ENCODE results near the gene RGP1.

RGP1 gene

GRCh38 chr9:35791297-35791921, 42.3 kb downstream of the RGP1 start, which contains the start of gene NPR2:
Gene NPR2, plus strand, starts transcription at chr9:35791591. Its CDS starts 818 bp downstream, at chr9:35792409.
- no peak for DNase-seq
- no peaks in the 10 kb centered on the region for H3K9me2 ChIP-seq (replicated peaks; ENCODE audit: insufficient read depth, low read length)
- H4K20me1 ChIP-seq (ENCODE audit: insufficient read depth, low read length), result no peaks in the 10 kb centered on the region
- no peak for TF ChIP-seq EZH2phosphoT487 (IDR thresholded peaks at IDR 0.05; ENCODE audit: low read length)
- no peak for TF ChIP-seq CTCF (IDR thresholded peaks at IDR 0.05; ENCODE audit: low read length)
- no peak for TF ChIP-seq EZH2 (optimal IDR thresholded peaks at IDR 0.05; ENCODE audit: low read depth, low read length)
- H2AFZ ChIP-seq (ENCODE audit: low read length), result no peak within 1 kb of the TSS
- H3K4me2 ChIP-seq (ENCODE audit: low read depth, low read length), result no peak within 1 kb of the TSS
- H3K79me2 ChIP-seq (ENCODE audit: low read length), result no peaks in the 10 kb centered on the region
- H3K4me3 ChIP-seq (ENCODE audit: low read length), result no peak within 1 kb of the TSS
- no peak within 1 kb of the TSS for H3K27ac ChIP-seq (ENCODE audit: low read length)
- H3K27me3 ChIP-seq (replicated peaks; ENCODE audit: insufficient read depth, low read length), result peaks cover 2% of the 10 kb centered on the region; the same call in 1 of the 2 replicates
- peaks cover 12% of the 10 kb centered on the region for H3F3A ChIP-seq (ENCODE audit: insufficient read depth, low read length)
- H3K4me1 ChIP-seq (ENCODE audit: low read length), result peaks cover 11% of the 10 kb centered on the region
- no peak within 1 kb of the TSS for H3K9ac ChIP-seq (ENCODE audit: low read length)
- H3K36me3 ChIP-seq (replicated peaks; ENCODE audit: insufficient read depth, low read length), result no peaks in the 10 kb centered on the region
- H3K9me3 ChIP-seq (replicated peaks; ENCODE audit: insufficient read depth, low read length), result no peaks in the 10 kb centered on the region

- H3K9me3 ChIP-seq (replicated peaks; ENCODE audit: insufficient read depth, low read length), result no peaks in the 10 kb centered on the region
- no peaks in the 10 kb centered on the region for H3K36me3 ChIP-seq (replicated peaks; ENCODE audit: insufficient read depth, low read length)
- peaks cover 15% of the 10 kb centered on the region for H3K4me1 ChIP-seq (ENCODE audit: low read length)
- H3K27ac ChIP-seq (ENCODE audit: low read length), result no peak overlapping the region
- H3K9ac ChIP-seq (ENCODE audit: low read length), result no peak overlapping the region
- TF ChIP-seq CTCF (IDR thresholded peaks at IDR 0.05; ENCODE audit: low read length), result no peak
- TF ChIP-seq EZH2phosphoT487 (IDR thresholded peaks at IDR 0.05; ENCODE audit: low read length), result no peak
- TF ChIP-seq EZH2 (optimal IDR thresholded peaks at IDR 0.05; ENCODE audit: low read depth, low read length), result no peak
- no peaks in the 10 kb centered on the region for H3K9me2 ChIP-seq (replicated peaks; ENCODE audit: insufficient read depth, low read length)
- H4K20me1 ChIP-seq (ENCODE audit: insufficient read depth, low read length), result no peaks in the 10 kb centered on the region
- peaks cover 5% of the 10 kb centered on the region; the same call in 1 of the 2 replicates for H3K27me3 ChIP-seq (replicated peaks; ENCODE audit: insufficient read depth, low read length)
- DNase-seq, result no peak
- H2AFZ ChIP-seq (ENCODE audit: low read length), result no peak overlapping the region
- peaks cover 12% of the 10 kb centered on the region for H3F3A ChIP-seq (ENCODE audit: insufficient read depth, low read length)
- H3K79me2 ChIP-seq (ENCODE audit: low read length), result no peaks in the 10 kb centered on the region
- no peak overlapping the region for H3K4me2 ChIP-seq (ENCODE audit: low read depth, low read length)
- H3K4me3 ChIP-seq (ENCODE audit: low read length), result no peak overlapping the region
These were observed 43.1 kb downstream of the RGP1 start for GRCh38 chr9:35792024-35792813.

GRCh38 chr9:35792826-35793225, 43.7 kb downstream of the RGP1 start:
- no peak overlapping the region for H3K4me3 ChIP-seq (ENCODE audit: low read length)
- no peak for DNase-seq
- H3K27me3 ChIP-seq (replicated peaks; ENCODE audit: insufficient read depth, low read length), result peaks cover 5% of the 10 kb centered on the region; the same call in 1 of the 2 replicates
- H3K9me3 ChIP-seq (replicated peaks; ENCODE audit: insufficient read depth, low read length), result no peaks in the 10 kb centered on the region
- no peak overlapping the region for H3K9ac ChIP-seq (ENCODE audit: low read length)
- no peaks in the 10 kb centered on the region for H3K9me2 ChIP-seq (replicated peaks; ENCODE audit: insufficient read depth, low read length)
- no peak overlapping the region for H3K27ac ChIP-seq (ENCODE audit: low read length)
- no peak overlapping the region for H2AFZ ChIP-seq (ENCODE audit: low read length)
- no peaks in the 10 kb centered on the region for H4K20me1 ChIP-seq (ENCODE audit: insufficient read depth, low read length)
- no peak for TF ChIP-seq CTCF (IDR thresholded peaks at IDR 0.05; ENCODE audit: low read length)
- no peak for TF ChIP-seq EZH2phosphoT487 (IDR thresholded peaks at IDR 0.05; ENCODE audit: low read length)
- TF ChIP-seq EZH2 (optimal IDR thresholded peaks at IDR 0.05; ENCODE audit: low read depth, low read length), result no peak
- no peak overlapping the region for H3K4me2 ChIP-seq (ENCODE audit: low read depth, low read length)
- H3K36me3 ChIP-seq (replicated peaks; ENCODE audit: insufficient read depth, low read length), result no peaks in the 10 kb centered on the region
- H3F3A ChIP-seq (ENCODE audit: insufficient read depth, low read length), result peaks cover 15% of the 10 kb centered on the region
- no peaks in the 10 kb centered on the region for H3K79me2 ChIP-seq (ENCODE audit: low read length)
- peaks cover 21% of the 10 kb centered on the region for H3K4me1 ChIP-seq (ENCODE audit: low read length)
